HCT116 (cell line): Measurements from ENCODE around the gene ESRRA. TPM values are rescaled to one million over a fixed set of nuclear protein-coding genes. Genes with fewer than 3 reads are reported as not detected.

Experiments used
- ATAC-seq: fragments of 200-7000 bp; cut with Tn5 transposase; 2 replicates; pipeline ENCODE4 v1.9.1; 2020; ENCODE audit warnings: mild to moderate bottlenecking, moderate library complexity
- BruUV-seq: library from RNA; stranded (reverse); fragments of 400-500 nt; replicated peaks from 2 replicates; lab custom pipeline; 2021; lab: Mats Ljungman, UMichigan
- CTCF ChIA-PET: fragments of 300-600 bp; sonication (Branson Sonifier 250); formaldehyde crosslinking; loops from one replicate; lab custom pipeline; 2021; ENCODE audit warnings: antibody characterized with exemption; lab: Charles Lee
- POLR2A ChIA-PET: fragments of 300-600, 350-600 bp; sonication (Branson Sonifier 250); formaldehyde crosslinking; loops from one replicate; lab custom pipeline; 2021; ENCODE audit warnings: antibody characterized with exemption; lab: Charles Lee
- RAD21 ChIA-PET, 2 experiments: fragments of 300-600 bp; sonication (Branson Sonifier 250); formaldehyde crosslinking; loops; one replicate each; lab custom pipeline; 2023; ENCODE audit warnings: low total read pairs in 2 of 2; ENCODE audit not compliant: uncharacterized antibody in 2 of 2, unreplicated experiment in 2 of 2, low non-redundant PET in 1 of 2; lab: Charles Lee
- DNase-seq: peaks from one replicate; pipeline ENCODE4 v3.0.0-alpha.2; 2010; ENCODE audit warnings: low read depth, low spot score
- H2AFZ ChIP-seq: fragments of 200-600 bp; shearing (Covaris generic), sonication (generic); 2 replicates; pipeline ENCODE4 v1.6.1; 2017; ENCODE audit warnings: low read depth, mixed run types, mixed read lengths, antibody characterized with exemption, low read length; ENCODE audit not compliant: poor library complexity, severe bottlenecking
- H3K27ac ChIP-seq: 2 replicates; pipeline ENCODE4 v1.5.1; 2012; ENCODE audit warnings: low read depth, low read length
- H3K27me3 ChIP-seq: fragments of 200-600 bp; sonication (generic); 2 replicates; pipeline ENCODE4 v1.6.1; 2016; ENCODE audit warnings: mixed run types, low read length, mixed read lengths; ENCODE audit not compliant: insufficient read depth
- H3K36me3 ChIP-seq, 2 experiments: fragments of 200-500 bp in 1 of 2; fragments of 200-600 bp in 1 of 2; sonication (Bioruptor generic) in 1 of 2; sonication (generic) in 1 of 2; 2 replicates each; pipeline versions ENCODE4 v1.5.1 to v1.6.1; 2014 to 2016; ENCODE audit warnings: low read length in 2 of 2, inconsistent platforms in 1 of 2, mixed read lengths in 1 of 2, mixed run types in 1 of 2; ENCODE audit not compliant: insufficient read depth in 2 of 2, control insufficient read depth in 1 of 2
- H3K4me1 ChIP-seq, 2 experiments: fragments of 200-600 bp in 1 of 2; sonication (generic) in 1 of 2; 2 replicates each; pipeline versions ENCODE4 v1.5.1 to v1.6.1; 2012 to 2017; ENCODE audit warnings: low read length in 2 of 2, inconsistent platforms in 1 of 2, mild to moderate bottlenecking in 1 of 2, mixed read lengths in 1 of 2, mixed run types in 1 of 2, moderate library complexity in 1 of 2; ENCODE audit not compliant: insufficient read depth in 2 of 2, control insufficient read depth in 1 of 2
- H3K4me2 ChIP-seq: fragments of 200-600 bp; sonication (generic); 2 replicates; pipeline ENCODE4 v1.6.1; 2017; ENCODE audit warnings: mixed run types, low read length, mixed read lengths
- H3K4me3 ChIP-seq, 2 experiments: fragments of 200-600 bp in 1 of 2; sonication (generic) in 1 of 2; replicated peaks in 1 of 2; 2 replicates each; pipeline ENCODE4 v1.5.1; 2011 to 2016; ENCODE audit warnings: low read length in 2 of 2, control low read depth in 1 of 2, low read depth in 1 of 2, mild to moderate bottlenecking in 1 of 2, mixed read lengths in 1 of 2, mixed run types in 1 of 2
- H3K79me2 ChIP-seq: fragments of 200-600 bp; sonication (generic); 2 replicates; pipeline ENCODE4 v1.6.1; 2017; ENCODE audit warnings: mild to moderate bottlenecking, mixed run types, low read length, moderate library complexity, mixed read lengths; ENCODE audit not compliant: insufficient read depth
- H3K9ac ChIP-seq: fragments of 200-600 bp; sonication (generic); 2 replicates; pipeline ENCODE4 v1.6.1; 2016; ENCODE audit warnings: low read length, mixed read lengths
- H3K9me2 ChIP-seq: fragments of 200-600 bp; sonication (generic), shearing (Covaris generic); 2 replicates; pipeline ENCODE4 v1.6.1; 2017; ENCODE audit warnings: mixed run types, mild to moderate bottlenecking, moderate library complexity; ENCODE audit not compliant: insufficient read depth
- H3K9me3 ChIP-seq, 2 experiments: fragments of 200-500 bp in 1 of 2; fragments of 200-600 bp in 1 of 2; sonication (Bioruptor generic) in 1 of 2; sonication (generic) in 1 of 2; 2 replicates each; pipeline ENCODE4 v1.6.1; 2014 to 2017; ENCODE audit warnings: low read length in 2 of 2, mixed read lengths in 2 of 2, inconsistent platforms in 1 of 2, low read depth in 1 of 2, mild to moderate bottlenecking in 1 of 2, mixed run types in 1 of 2, moderate library complexity in 1 of 2; ENCODE audit not compliant: control insufficient read depth in 1 of 2, insufficient read depth in 1 of 2
- H4K20me1 ChIP-seq: fragments of 200-600 bp; sonication (generic), shearing (Covaris generic); 2 replicates; pipeline ENCODE4 v1.6.1; 2017; ENCODE audit warnings: mixed run types, mild to moderate bottlenecking, moderate library complexity; ENCODE audit not compliant: insufficient read depth
- CBX3 ChIP-seq: IDR thresholded peaks from 2 replicates; pipeline ENCODE4 v1.6.1; 2012; ENCODE audit warnings: low read depth
- REST ChIP-seq: IDR thresholded peaks from 2 replicates; pipeline ENCODE4 v1.6.1; 2012; ENCODE audit warnings: low read depth
- SRF ChIP-seq: IDR thresholded peaks from 2 replicates; pipeline ENCODE4 v1.6.1; 2012; ENCODE audit warnings: low read depth
- TCF7L2 ChIP-seq: IDR thresholded peaks from 2 replicates; pipeline ENCODE4 v1.7.0; 2011; ENCODE audit warnings: borderline replicate concordance, inconsistent platforms; ENCODE audit not compliant: insufficient read depth, insufficient read length; ENCODE audit errors: extremely low read depth
- intact Hi-C: fragments of 100-400 bp; cut with micrococcal nuclease; formaldehyde crosslinking; loops from 2 replicates; pipeline ENCODE4 v1.10.0; 2022
- total RNA-seq: library from RNA; stranded (reverse); gene quantifications from one replicate; pipeline ENCODE4 v1.2.1, GENCODE V29; 2021; ENCODE audit not compliant: unreplicated experiment
- TF ChIP-seq, protein P1 (sequence below): IDR thresholded peaks from 2 replicates; pipeline ENCODE4 v1.6.1; 2012

ESRRA gene
- total RNA-seq, 1 experiment from 2014 or later: 62.7 TPM

- TF ChIP-seq REST: no peak
Measured at GRCh38 chr11:64276653-64277431, 28.5 kb upstream of the ESRRA start (continued).

DNA sequence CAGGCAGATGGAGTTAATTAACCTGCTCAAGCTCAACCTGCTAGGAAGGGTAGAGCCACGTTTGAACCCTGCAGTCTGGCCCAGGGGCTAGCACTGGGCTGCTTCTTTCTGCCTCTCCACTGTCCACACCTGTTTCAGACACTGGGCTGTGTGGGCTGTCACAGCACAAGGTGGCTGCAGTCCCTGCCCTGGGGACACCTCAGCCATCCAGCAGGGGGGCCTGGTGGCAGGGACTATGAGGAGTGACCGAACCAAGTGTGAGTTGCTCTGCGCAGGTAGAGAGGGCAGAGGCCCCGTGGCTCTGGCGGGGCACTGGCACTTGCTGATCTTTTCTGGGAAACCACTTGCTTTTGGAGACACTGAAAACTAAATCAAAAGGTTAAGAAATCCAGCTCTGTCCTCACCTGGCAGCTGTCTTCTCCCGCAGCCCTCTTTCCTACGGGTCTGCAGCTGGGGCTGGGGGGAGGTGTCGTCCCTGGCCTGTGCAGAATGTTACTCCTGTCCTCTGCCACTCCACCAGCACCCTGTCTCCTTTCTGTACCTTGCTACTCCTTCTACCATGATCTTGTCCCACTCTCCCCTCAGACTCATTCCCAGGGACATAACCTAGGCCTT is 26.6 kb upstream of the ESRRA start:
- RAD21 ChIA-PET: no interaction called here
- no peak overlapping the region for H3K9ac ChIP-seq
- POLR2A ChIA-PET: interaction anchor here (0.8 kb wide), 1 partner anchor 24 kb away, joined by 3 read pairs; no protein-coding TSS in a partner anchor
- no peak overlapping the region for H2AFZ ChIP-seq
- no peak overlapping the region for H3K4me3 ChIP-seq
- no peaks in the 10 kb centered on the region for H4K20me1 ChIP-seq
- intact Hi-C loops: no loop called here
- H3K4me2 ChIP-seq: no peak overlapping the region
- H3K4me1 ChIP-seq: peaks cover 5% of the 10 kb centered on the region in 2 experiments; a peak in 2 of 4 replicates
- no peaks in the 10 kb centered on the region for H3K9me3 ChIP-seq
- no peaks in the 10 kb centered on the region for H3K79me2 ChIP-seq
- DNase-seq (no peak), ATAC-seq (no peak)
- no peaks in the 10 kb centered on the region for H3K27me3 ChIP-seq
- TF ChIP-seq SRF (no peak), TCF7L2 (no peak), CBX3 (no peak)
- TF ChIP-seq, protein P1, sequence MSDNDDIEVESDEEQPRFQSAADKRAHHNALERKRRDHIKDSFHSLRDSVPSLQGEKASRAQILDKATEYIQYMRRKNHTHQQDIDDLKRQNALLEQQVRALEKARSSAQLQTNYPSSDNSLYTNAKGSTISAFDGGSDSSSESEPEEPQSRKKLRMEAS: no peak
- BruUV-seq: no TSS peak
- H3K36me3 ChIP-seq: no peaks in the 10 kb centered on the region; a peak in 1 of 4 replicates
- H3K9me2 ChIP-seq: no peaks in the 10 kb centered on the region
- CTCF ChIA-PET: interaction anchor here (1.6 kb wide), 1 partner anchor 22 kb away, joined by 4 read pairs; no protein-coding TSS in a partner anchor
- no peak overlapping the region for H3K27ac ChIP-seq
